GM23338 (cell line): ENCODE measurements around the gene NDUFAB1. TPM values are rescaled to one million over a fixed set of nuclear protein-coding genes. Genes with fewer than 3 reads are reported as not detected.

Experiments
- ATAC-seq: fragments of 200-7000 bp; cut with Tn5 transposase; 3 replicates; pipeline ENCODE4 v1.9.1; 2020
- DNase-seq: peaks from one replicate; pipeline ENCODE4 v3.0.0-alpha.2; 2015; ENCODE audit warnings: low spot score
- H2AFZ ChIP-seq: fragments of 200-600 bp; sonication (generic); 2 replicates; pipeline ENCODE4 v1.8.0; 2016; ENCODE audit warnings: antibody characterized with exemption, mild to moderate bottlenecking, moderate library complexity
- H3F3A ChIP-seq: fragments of 200-600 bp; sonication (generic); replicated peaks from 2 replicates; pipeline ENCODE4 v1.8.0; 2017; ENCODE audit warnings: antibody characterized with exemption, mixed run types, low read depth
- H3K27ac ChIP-seq: fragments of 200-600 bp; sonication (generic); 2 replicates; pipeline ENCODE4 v1.6.1; 2016; ENCODE audit warnings: low read depth
- H3K27me3 ChIP-seq: fragments of 200-600 bp; sonication (generic); 2 replicates; pipeline ENCODE4 v1.8.0; 2016; ENCODE audit warnings: mild to moderate bottlenecking, mixed run types, moderate library complexity; ENCODE audit not compliant: insufficient read depth
- H3K36me3 ChIP-seq: fragments of 200-600 bp; sonication (generic); 2 replicates; pipeline ENCODE4 v1.8.0; 2016; ENCODE audit warnings: mild to moderate bottlenecking; ENCODE audit not compliant: insufficient read depth
- H3K4me1 ChIP-seq: fragments of 200-600 bp; sonication (generic); 2 replicates; pipeline ENCODE4 v1.8.0; 2016; ENCODE audit warnings: mild to moderate bottlenecking, moderate library complexity; ENCODE audit not compliant: insufficient read depth
- H3K4me2 ChIP-seq: fragments of 200-600 bp; sonication (generic); 2 replicates; pipeline ENCODE4 v1.7.1; 2017; ENCODE audit warnings: mixed run types
- H3K4me3 ChIP-seq: fragments of 200-600 bp; sonication (generic); 2 replicates; pipeline ENCODE4 v1.6.1; 2016; ENCODE audit warnings: mixed run types
- H3K79me2 ChIP-seq: fragments of 200-600 bp; sonication (generic); replicated peaks from 2 replicates; pipeline ENCODE4 v1.8.0; 2017; ENCODE audit warnings: mild to moderate bottlenecking; ENCODE audit not compliant: insufficient read depth
- H3K9me2 ChIP-seq: fragments of 200-600 bp; sonication (generic); 2 replicates; pipeline ENCODE4 v1.8.0; 2017; ENCODE audit not compliant: insufficient read depth
- H4K20me1 ChIP-seq: fragments of 200-600 bp; sonication (generic); replicated peaks from 2 replicates; pipeline ENCODE4 v1.8.0; 2017; ENCODE audit warnings: mild to moderate bottlenecking; ENCODE audit not compliant: insufficient read depth
- H3K27ac Mint-ChIP-seq: 2 replicates; pipeline ENCODE4 v1.8.0; 2020; ENCODE audit warnings: inconsistent platforms, mild to moderate bottlenecking, moderate library complexity, mixed read lengths
- H3K27me3 Mint-ChIP-seq: 3 replicates; pipeline ENCODE4 v1.8.0; 2022; ENCODE audit warnings: low read depth, mild to moderate bottlenecking, moderate library complexity, mixed read lengths, inconsistent platforms; ENCODE audit not compliant: insufficient read depth, poor library complexity
- H3K36me3 Mint-ChIP-seq: 3 replicates; pipeline ENCODE4 v1.8.0; 2021; ENCODE audit warnings: low read depth, mild to moderate bottlenecking, inconsistent platforms, moderate library complexity, mixed read lengths
- H3K4me1 Mint-ChIP-seq: 3 replicates; pipeline ENCODE4 v1.8.0; 2020; ENCODE audit warnings: mild to moderate bottlenecking, inconsistent platforms, mixed read lengths
- H3K4me3 Mint-ChIP-seq: 3 replicates; pipeline ENCODE4 v1.8.0; 2021; ENCODE audit warnings: moderate library complexity, mild to moderate bottlenecking, inconsistent platforms, mixed read lengths
- H3K9me3 Mint-ChIP-seq: 3 replicates; pipeline ENCODE4 v1.8.0; 2020; ENCODE audit warnings: moderate library complexity, mild to moderate bottlenecking, inconsistent platforms, mixed read lengths
- EZH2 ChIP-seq: fragments of 200-600 bp; sonication (generic); IDR thresholded peaks from one replicate; pipeline ENCODE4 v1.8.0; 2017; ENCODE audit warnings: antibody characterized with exemption, mild to moderate bottlenecking, low read depth; ENCODE audit not compliant: unreplicated experiment
- JUNB ChIP-seq: IDR thresholded peaks from one replicate; pipeline ENCODE4 v1.6.1; 2016; ENCODE audit warnings: antibody characterized with exemption; ENCODE audit not compliant: unreplicated experiment
- NANOG ChIP-seq: IDR thresholded peaks from 2 replicates; pipeline ENCODE4 v1.6.1; 2016; ENCODE audit warnings: antibody characterized with exemption, borderline replicate concordance
- STAT1 ChIP-seq: IDR thresholded peaks from one replicate; pipeline ENCODE4 v1.6.1; 2016; ENCODE audit warnings: antibody characterized with exemption; ENCODE audit not compliant: unreplicated experiment
- ZNF114 ChIP-seq: fragments of 250-450 bp; sonication (Bioruptor Pico); IDR thresholded peaks from 2 replicates; pipeline ENCODE4 v1.5.0; 2020; ENCODE audit warnings: mild to moderate bottlenecking, moderate library complexity
- ZNF331 ChIP-seq: fragments of 250-450 bp; sonication (Bioruptor Pico); IDR thresholded peaks from 2 replicates; pipeline ENCODE4 v1.5.0; 2020; ENCODE audit warnings: low read depth, mild to moderate bottlenecking, moderate library complexity
- polyA plus RNA-seq: library from polyadenylated mRNA; unstranded; fragments of >200 nt; fragmentation: Nextera tagmentation; extraction: Ambion mirVana; gene quantifications from 2 replicates; pipeline ENCODE4 v1.2.1, GENCODE V29; 2016
- total RNA-seq: library from RNA; depleted of rRNA; stranded (reverse); fragments of >200 nt; shearing (Covaris generic); gene quantifications from 2 replicates; pipeline ENCODE4 v1.2.3, GENCODE V29; 2014; rRNA removed
- TF ChIP-seq, protein P1 (sequence below): IDR thresholded peaks from 2 replicates; pipeline ENCODE4 v1.6.1; 2016; ENCODE audit warnings: antibody characterized with exemption

Gene NDUFAB1
- total and polyA plus RNA-seq, 2 experiments from 2014 or later = 136 to 477 TPM

- no peak for TF ChIP-seq ZNF114 (CRISPR knock-in tag)
- TF ChIP-seq, protein P1, sequence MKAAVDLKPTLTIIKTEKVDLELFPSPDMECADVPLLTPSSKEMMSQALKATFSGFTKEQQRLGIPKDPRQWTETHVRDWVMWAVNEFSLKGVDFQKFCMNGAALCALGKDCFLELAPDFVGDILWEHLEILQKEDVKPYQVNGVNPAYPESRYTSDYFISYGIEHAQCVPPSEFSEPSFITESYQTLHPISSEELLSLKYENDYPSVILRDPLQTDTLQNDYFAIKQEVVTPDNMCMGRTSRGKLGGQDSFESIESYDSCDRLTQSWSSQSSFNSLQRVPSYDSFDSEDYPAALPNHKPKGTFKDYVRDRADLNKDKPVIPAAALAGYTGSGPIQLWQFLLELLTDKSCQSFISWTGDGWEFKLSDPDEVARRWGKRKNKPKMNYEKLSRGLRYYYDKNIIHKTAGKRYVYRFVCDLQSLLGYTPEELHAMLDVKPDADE = no peak
- TF ChIP-seq STAT1 = no peak
- no peak for TF ChIP-seq JUNB
- no peak for TF ChIP-seq ZNF331 (CRISPR knock-in tag)
- no peak for TF ChIP-seq NANOG
- TF ChIP-seq EZH2 = no peak
- H3K4me3 ChIP-seq = no peak overlapping the region
- H3K4me2 ChIP-seq = no peak overlapping the region
- H2AFZ ChIP-seq = no peak overlapping the region
- no peaks in the 10 kb centered on the region for H3K9me2 ChIP-seq
- no peaks in the 10 kb centered on the region for H3K27me3 ChIP-seq
- Mint-ChIP-seq H3K27me3 (no peaks in the 10 kb centered on the region), H3K4me1 (no peaks in the 10 kb centered on the region), H3K9me3 (no peaks in the 10 kb centered on the region), H3K36me3 (peaks cover 67% of the 10 kb centered on the region), H3K27ac (no peak overlapping the region), H3K4me3 (no peak overlapping the region)
- H3K27ac ChIP-seq = no peak overlapping the region
- H3F3A ChIP-seq = no peaks in the 10 kb centered on the region
- ATAC-seq (no peak), DNase-seq (no peak)
- H4K20me1 ChIP-seq = peaks cover 8% of the 10 kb centered on the region; the same call in 1 of the 2 replicates
- H3K79me2 ChIP-seq = no peaks in the 10 kb centered on the region
- peaks cover 55% of the 10 kb centered on the region for H3K36me3 ChIP-seq
- no peaks in the 10 kb centered on the region for H3K4me1 ChIP-seq
Observed at GRCh38 chr16:23532448-23532847, 63.7 kb downstream of the NDUFAB1 start.

Other genes starting within 250 kb of the NDUFAB1 start
- gene COG7, start 143.1 kb downstream of the NDUFAB1 start, total RNA-seq = 19.6 and 20.0 TPM in 2 replicates
- gene COG7, start 143.1 kb downstream of the NDUFAB1 start, polyA plus RNA-seq = 9.2 and 10.3 TPM in 2 replicates
- 76.6 and 114 TPM in 2 replicates for gene GGA2, start 85.8 kb downstream of the NDUFAB1 start, total RNA-seq
- 36.2 and 40.3 TPM in 2 replicates for gene GGA2, start 85.8 kb downstream of the NDUFAB1 start, polyA plus RNA-seq
- gene EARS2, start 39.0 kb downstream of the NDUFAB1 start, total RNA-seq = 58.3 and 89.1 TPM in 2 replicates
- gene EARS2, start 39.0 kb downstream of the NDUFAB1 start, polyA plus RNA-seq = 22.6 and 22.8 TPM in 2 replicates
- gene UBFD1, start 38.6 kb downstream of the NDUFAB1 start, total RNA-seq = 201 and 249 TPM in 2 replicates
- 27.7 and 28.5 TPM in 2 replicates for gene UBFD1, start 38.6 kb downstream of the NDUFAB1 start, polyA plus RNA-seq
- 30.8 and 34.0 TPM in 2 replicates for gene PALB2, start 45.0 kb upstream of the NDUFAB1 start, total RNA-seq
- gene PALB2, start 45.0 kb upstream of the NDUFAB1 start, polyA plus RNA-seq = 24.2 and 32.0 TPM in 2 replicates
- 31.6 and 69.6 TPM in 2 replicates for gene DCTN5, start 45.1 kb upstream of the NDUFAB1 start, total RNA-seq
- 11.2 and 11.5 TPM in 2 replicates for gene DCTN5, start 45.1 kb upstream of the NDUFAB1 start, polyA plus RNA-seq
- 141 TPM in 2 replicates for gene PLK1, start 82.6 kb upstream of the NDUFAB1 start, total RNA-seq
- gene PLK1, start 82.6 kb upstream of the NDUFAB1 start, polyA plus RNA-seq = 66.0 and 69.0 TPM in 2 replicates
- gene ERN2, start 116.9 kb upstream of the NDUFAB1 start, total RNA-seq = 0.97 and 1.1 TPM in 2 replicates
- 0.73 and 0.97 TPM in 2 replicates for gene ERN2, start 116.9 kb upstream of the NDUFAB1 start, polyA plus RNA-seq
- gene CHP2, start 158.7 kb upstream of the NDUFAB1 start, total RNA-seq = 3.3 and 3.7 TPM in 2 replicates
- gene CHP2, start 158.7 kb upstream of the NDUFAB1 start, polyA plus RNA-seq = 2.3 and 2.4 TPM in 2 replicates
- gene PRKCB, start 239.7 kb upstream of the NDUFAB1 start, total RNA-seq = 9.2 and 16.4 TPM in 2 replicates
- 3.7 and 3.8 TPM in 2 replicates for gene PRKCB, start 239.7 kb upstream of the NDUFAB1 start, polyA plus RNA-seq